B cell (primary cell): ENCODE results near the gene DCAKD. TPM values are rescaled to one million over a fixed set of nuclear protein-coding genes. Genes with fewer than 3 reads are reported as not detected.

ENCODE experiments used
- ATAC-seq: fragments of 200-7000 bp; cut with Tn5 transposase; one replicate; pipeline ENCODE4 v1.10.0; 2021; ENCODE audit warnings: low read depth, mild to moderate bottlenecking, moderate number of reproducible peaks, moderate library complexity
- CTCF ChIA-PET: fragments of 350-600 bp; sonication (Branson Sonifier 250); formaldehyde crosslinking; loops from one replicate; lab custom pipeline; 2021; ENCODE audit warnings: antibody characterized with exemption, inconsistent platforms; lab: Charles Lee
- POLR2A ChIA-PET: fragments of 350-600 bp; sonication (Branson Sonifier 250); formaldehyde crosslinking; loops from one replicate; lab custom pipeline; 2021; ENCODE audit warnings: antibody characterized with exemption; lab: Charles Lee
- DNase-seq: peaks from one replicate; pipeline ENCODE4 v3.0.0; 2013
- H2AFZ ChIP-seq: 2 replicates; pipeline ENCODE4 v1.6.1; 2012; ENCODE audit warnings: mild to moderate bottlenecking, low read depth, low read length; ENCODE audit not compliant: insufficient read depth, poor library complexity, severe bottlenecking
- H3K27ac ChIP-seq, 2 donors: 1 replicate in 1 of 2; 2 replicates in 1 of 2; pipeline ENCODE4 v1.5.1; 2012 to 2013; ENCODE audit warnings: low read length in 2 of 2, mild to moderate bottlenecking in 2 of 2, moderate library complexity in 1 of 2
- H3K27me3 ChIP-seq, 4 experiments: fragments of 200-600 bp in 1 of 4; sonication (generic) in 1 of 4; replicated peaks in 1 of 4; 1 replicate in 2 of 4; 2 replicates in 2 of 4; pipeline versions ENCODE4 v1.6.1 to v1.7.0; 2013 to 2016; ENCODE audit warnings: low read length in 3 of 4, mild to moderate bottlenecking in 2 of 4, mixed read lengths in 1 of 4, moderate library complexity in 1 of 4; ENCODE audit not compliant: insufficient read depth in 4 of 4, control insufficient read depth in 3 of 4; ENCODE audit errors: control extremely low read depth in 1 of 4
- H3K36me3 ChIP-seq, 2 experiments: replicated peaks in 1 of 2; 1 replicate in 1 of 2; 2 replicates in 1 of 2; pipeline versions ENCODE4 v1.6.1 to v1.7.1; 2013; ENCODE audit warnings: low read length in 1 of 2; ENCODE audit not compliant: insufficient read depth in 2 of 2, control insufficient read depth in 1 of 2; ENCODE audit errors: control extremely low read depth in 1 of 2, extremely low read depth in 1 of 2
- H3K4me1 ChIP-seq, 2 donors: fragments of 200-600 bp in 1 of 2; sonication (generic) in 1 of 2; 1 replicate in 1 of 2; 2 replicates in 1 of 2; pipeline versions ENCODE4 v1.5.1 to v1.6.1; 2013 to 2017; ENCODE audit warnings: low read length in 2 of 2; ENCODE audit not compliant: control insufficient read depth in 2 of 2, insufficient read depth in 2 of 2
- H3K4me2 ChIP-seq: replicated peaks from 2 replicates; pipeline ENCODE3; 2012; ENCODE audit warnings: mild to moderate bottlenecking, low read depth, low read length; ENCODE audit not compliant: poor library complexity, severe bottlenecking
- H3K4me3 ChIP-seq, 5 experiments: fragments of 200-600 bp in 1 of 5; sonication (generic) in 1 of 5; 1 replicate in 3 of 5; 2 replicates in 2 of 5; pipeline versions ENCODE4 v1.5.1 to v1.7.0; 2011 to 2016; ENCODE audit warnings: low read length in 4 of 5, mild to moderate bottlenecking in 4 of 5, low read depth in 2 of 5, control low read depth in 1 of 5, moderate library complexity in 1 of 5; ENCODE audit not compliant: insufficient read depth in 1 of 5; ENCODE audit errors: control extremely low read depth in 1 of 5, extremely low read depth in 1 of 5
- H3K79me2 ChIP-seq: fragments of 200-600 bp; sonication (generic); one replicate; pipeline ENCODE4 v1.6.0; 2016; ENCODE audit warnings: low read length; ENCODE audit not compliant: control insufficient read depth, insufficient read depth
- H3K9ac ChIP-seq: fragments of 200-600 bp; sonication (generic); 2 replicates; pipeline ENCODE4 v1.6.1; 2017; ENCODE audit warnings: mild to moderate bottlenecking, low read length, moderate library complexity
- H3K9me3 ChIP-seq, 3 donors: one replicate each; pipeline versions ENCODE4 v1.6.1 to v1.7.1; 2013; ENCODE audit warnings: low read length in 2 of 3; ENCODE audit not compliant: control insufficient read depth in 2 of 3, insufficient read depth in 1 of 3; ENCODE audit errors: control extremely low read depth in 1 of 3
- H4K20me1 ChIP-seq: 2 replicates; pipeline ENCODE4 v1.6.0; 2012; ENCODE audit warnings: mild to moderate bottlenecking, low read length; ENCODE audit not compliant: insufficient read depth, control insufficient read depth, poor library complexity, severe bottlenecking
- H3K27ac Mint-ChIP-seq: one replicate; pipeline ENCODE4 v1.8.0; 2021; ENCODE audit warnings: mixed read lengths
- H3K27me3 Mint-ChIP-seq: one replicate; pipeline ENCODE4 v1.8.0; 2021; ENCODE audit warnings: mixed read lengths
- H3K4me1 Mint-ChIP-seq: one replicate; pipeline ENCODE4 v1.8.0; 2021; ENCODE audit warnings: mixed read lengths
- H3K4me3 Mint-ChIP-seq: one replicate; pipeline ENCODE4 v1.8.0; 2021; ENCODE audit warnings: mixed read lengths
- H3K9me3 Mint-ChIP-seq: one replicate; pipeline ENCODE4 v1.8.0; 2022; ENCODE audit warnings: mixed read lengths; ENCODE audit not compliant: insufficient read depth
- CTCF ChIP-seq: fragments of 200-600 bp; IDR thresholded peaks from one replicate; pipeline ENCODE4 v1.8.0; 2022; ENCODE audit warnings: antibody characterized with exemption, mild to moderate bottlenecking
- EZH2 ChIP-seq: IDR thresholded peaks from 2 replicates; pipeline ENCODE4 v1.6.1; 2012; ENCODE audit warnings: borderline replicate concordance, low read depth, mild to moderate bottlenecking, moderate library complexity, low read length; ENCODE audit not compliant: insufficient read depth, poor library complexity, severe bottlenecking
- WGBS: methylation state at CpG from one replicate; pipeline ENCODE4 v1.1.5; 2013; ENCODE audit warnings: missing lambda C conversion rate; ENCODE audit not compliant: insufficient coverage; 5-methylcytosine and 5-hydroxymethylcytosine counted together
- intact Hi-C: fragments of 100-400 bp; cut with micrococcal nuclease; formaldehyde crosslinking; loops from one replicate; pipeline ENCODE4 v1.10.0; 2022
- polyA plus RNA-seq: library from polyadenylated mRNA; depleted of rRNA; stranded (reverse); fragments of >200 nt; gene quantifications from 2 replicates; pipeline ENCODE4 v1.2.3, GENCODE V29; 2012
- total RNA-seq, 2 donors: library from RNA; stranded (reverse); fragments of 120-200 nt in 1 of 2; gene quantifications; 1 replicate in 1 of 2; 2 replicates in 1 of 2; pipeline versions ENCODE4 v1.2.3 to v1.2.4, GENCODE V29; 2013 to 2022

Gene DCAKD
- total and polyA plus RNA-seq, 2 donors (not counting 1 experiment from before 2014, with no cell fraction given), result 20.6 to 31.5 TPM

- ChIA-PET POLR2A (no interaction called here), CTCF (interaction anchor here (1.5 kb wide), 1 partner anchor 13 kb away, joined by 7 read pairs; no protein-coding TSS in a partner anchor)
- Histone ChIP-seq H3K27me3 (no peaks in the 10 kb centered on the region), H3K79me2 (peaks cover 61% of the 10 kb centered on the region), H3K27ac (no peak overlapping the region), H3K4me1 (peaks cover 7 to 11% of the 10 kb centered on the region in 2 donors), H3K36me3 (peaks cover 0 to 23% of the 10 kb centered on the region in 2 experiments), H2AFZ (no peak overlapping the region), H3K9me3 (no peaks in the 10 kb centered on the region), H3K4me3 (no peak overlapping the region), H3K9ac (no peak overlapping the region), H3K4me2 (no peak overlapping the region), H4K20me1 (peaks cover 21% of the 10 kb centered on the region)
- Mint-ChIP-seq H3K4me3 (no peak overlapping the region), H3K27me3 (no peaks in the 10 kb centered on the region), H3K9me3 (no peaks in the 10 kb centered on the region), H3K27ac (no peak overlapping the region), H3K4me1 (peaks cover 14% of the 10 kb centered on the region)
- no peak for DNase-seq
- no peak for ATAC-seq
- intact Hi-C loops, result no loop called here
- TF ChIP-seq CTCF (no peak), EZH2 (no peak)
- WGBS, result 79% methylated on average over 2 of the region's 3 CpGs
Observed at GRCh38 chr17:45036691-45037090, 14.7 kb downstream of the DCAKD start.

- TF ChIP-seq CTCF, result no peak
- Histone ChIP-seq H3K4me3 (no peak overlapping the region), H4K20me1 (peaks cover 17% of the 10 kb centered on the region), H3K36me3 (peaks cover 0 to 32% of the 10 kb centered on the region in 2 experiments), H3K9ac (no peak overlapping the region), H2AFZ (no peak overlapping the region), H3K27ac (no peak overlapping the region), H3K4me2 (no peak overlapping the region), H3K9me3 (no peaks in the 10 kb centered on the region), H3K79me2 (peaks cover 53% of the 10 kb centered on the region), H3K4me1 (peaks cover 7 to 11% of the 10 kb centered on the region in 2 donors), H3K27me3 (no peaks in the 10 kb centered on the region)
- no peaks in the 10 kb centered on the region for H3K9me3 Mint-ChIP-seq
- ATAC-seq, result no peak
- DNase-seq, result no peak
- ChIA-PET POLR2A (no interaction called here), CTCF (no interaction called here)
- intact Hi-C loops, result no loop called here
- H3K4me3 Mint-ChIP-seq, result no peak overlapping the region
- WGBS, result 93% methylated on average over 13 of the region's 14 CpGs
- H3K27me3 Mint-ChIP-seq, result no peaks in the 10 kb centered on the region
- H3K27ac Mint-ChIP-seq, result no peak overlapping the region
- peaks cover 14% of the 10 kb centered on the region for H3K4me1 Mint-ChIP-seq
Observed at GRCh38 chr17:45035848-45036247, 15.6 kb downstream of the DCAKD start.
